Limb (tissue), 2 donors: ENCODE results near the gene CD9.
"Not testable (repeated sequence)": the region's sequence is repeated elsewhere in the genome, so short reads cannot be mapped to it uniquely, and the experiment has no call there.

Source experiments
- DNase-seq, 2 donors: peaks; one replicate each; pipeline ENCODE4 v3.0.0-alpha.2; 2016; ENCODE audit errors: extremely low spot score in 2 of 2

CD9 gene, protein sequence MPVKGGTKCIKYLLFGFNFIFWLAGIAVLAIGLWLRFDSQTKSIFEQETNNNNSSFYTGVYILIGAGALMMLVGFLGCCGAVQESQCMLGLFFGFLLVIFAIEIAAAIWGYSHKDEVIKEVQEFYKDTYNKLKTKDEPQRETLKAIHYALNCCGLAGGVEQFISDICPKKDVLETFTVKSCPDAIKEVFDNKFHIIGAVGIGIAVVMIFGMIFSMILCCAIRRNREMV

DNA sequence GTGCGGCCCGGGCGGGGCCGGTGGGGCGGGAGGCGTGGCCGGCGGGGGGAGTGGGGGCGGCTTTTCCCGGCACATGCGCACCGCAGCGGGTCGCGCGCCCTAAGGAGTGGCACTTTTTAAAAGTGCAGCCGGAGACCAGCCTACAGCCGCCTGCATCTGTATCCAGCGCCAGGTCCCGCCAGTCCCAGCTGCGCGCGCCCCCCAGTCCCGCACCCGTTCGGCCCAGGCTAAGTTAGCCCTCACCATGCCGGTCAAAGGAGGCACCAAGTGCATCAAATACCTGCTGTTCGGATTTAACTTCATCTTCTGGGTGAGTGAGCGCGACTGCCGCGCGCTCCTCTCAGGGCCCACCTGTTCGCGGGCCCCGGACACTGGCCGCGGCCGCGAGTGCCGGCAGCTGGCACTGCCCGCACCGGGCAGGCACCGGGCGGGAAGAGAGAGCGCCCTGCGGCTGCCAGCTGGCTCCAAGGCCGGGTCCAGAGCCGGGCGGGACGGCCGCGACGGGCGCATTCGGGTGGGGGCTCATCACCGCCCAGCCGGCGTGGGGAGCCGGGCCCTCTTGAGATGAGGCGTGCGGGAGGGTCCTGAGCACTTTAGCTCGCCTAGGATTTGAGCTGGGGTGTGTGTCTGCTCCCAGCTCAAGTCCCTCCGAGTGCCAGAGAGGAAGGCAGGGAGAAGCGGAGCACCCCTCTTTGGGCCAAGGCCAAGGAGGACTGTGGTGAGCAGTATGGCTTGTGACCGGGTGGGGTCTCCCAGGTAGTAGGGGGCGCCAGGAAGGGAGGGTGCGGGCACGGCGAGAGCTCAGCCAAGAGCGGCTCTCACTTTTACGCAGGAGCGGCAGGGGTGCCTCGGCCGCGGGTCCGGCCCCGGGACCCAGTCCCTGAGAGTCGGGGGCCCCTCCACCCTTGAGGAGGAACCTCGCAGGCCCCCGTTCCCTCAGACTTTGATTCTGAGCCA is at the start of gene CD9:
Gene CD9, plus strand, starts transcription at position 145 of the 957 bp plus-strand sequence. Its CDS starts 100 bp downstream, at position 245.
- DNase-seq: no peak

DNA sequence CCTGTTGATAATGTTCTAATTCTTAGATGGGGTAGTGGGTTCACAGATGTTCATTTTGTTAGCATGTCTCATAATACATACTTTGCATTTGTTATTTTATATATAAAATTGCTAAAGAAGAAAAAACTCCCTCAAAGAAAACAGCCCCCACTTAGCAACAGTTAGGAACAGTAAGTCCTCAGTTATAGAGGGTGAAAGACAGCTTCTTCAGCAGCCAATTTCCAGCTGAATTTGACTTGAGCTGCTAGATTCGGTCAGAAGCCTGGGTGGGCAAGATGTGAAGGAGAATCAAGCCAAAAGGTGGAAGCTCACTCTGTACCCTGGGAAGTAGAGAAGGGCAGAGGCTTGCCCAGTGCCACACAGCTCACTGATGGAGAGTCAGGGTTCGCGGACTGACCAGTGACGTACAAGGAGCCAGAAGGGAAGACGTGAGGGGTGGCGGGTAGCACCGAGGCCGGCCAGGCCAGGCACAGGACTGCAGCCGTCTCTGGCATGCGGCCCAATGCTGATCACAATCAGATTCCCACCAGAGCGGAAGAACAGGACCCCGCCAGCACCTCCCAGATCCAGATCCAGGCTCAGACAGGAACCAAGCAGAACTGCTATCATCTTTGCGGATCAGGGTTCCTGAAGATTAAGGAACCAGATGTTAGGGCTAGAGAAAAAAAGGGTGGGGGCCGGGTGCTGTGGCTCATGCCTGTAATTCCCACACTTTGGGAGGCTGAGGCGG is 45.3 kb upstream of the CD9 start:
- DNase-seq: no peak

DNA sequence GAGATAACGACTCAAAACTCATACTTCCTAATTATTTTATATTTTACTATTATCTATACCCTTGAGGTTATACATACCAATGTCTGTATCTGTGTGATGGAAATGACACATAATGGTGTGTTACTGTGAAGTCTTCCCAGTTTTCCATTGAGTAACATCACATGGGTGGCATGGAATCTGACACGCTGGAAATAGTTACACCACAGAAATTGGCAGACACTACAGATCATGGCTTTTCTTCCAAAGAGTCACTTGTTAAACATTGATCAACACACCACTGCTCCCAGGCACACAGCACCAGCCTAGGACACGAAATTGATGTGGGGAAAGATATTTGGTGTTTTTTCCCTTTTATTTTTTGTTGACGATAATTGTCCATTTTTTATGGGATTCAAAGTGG is 42.7 kb upstream of the CD9 start:
- DNase-seq: no peak

DNA sequence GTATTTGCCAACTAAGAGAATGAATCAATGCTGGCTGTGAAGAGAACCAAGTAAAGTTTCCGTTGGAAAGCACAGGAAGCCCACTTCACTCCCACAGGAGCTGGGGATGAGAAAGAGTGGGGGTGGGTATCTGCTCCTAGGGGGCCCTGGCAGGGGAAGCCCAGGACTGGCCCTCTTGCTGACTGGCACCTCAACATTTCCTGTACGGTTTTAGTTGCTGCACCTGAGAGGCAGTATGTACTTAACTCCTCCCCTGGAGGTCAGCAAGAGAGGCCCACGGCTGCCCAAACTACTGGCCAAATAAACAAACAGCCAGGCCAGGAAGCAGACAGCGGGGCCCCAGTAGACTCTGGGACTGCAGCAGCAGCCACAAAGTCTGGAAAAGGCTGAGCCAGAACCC is 41.9 kb upstream of the CD9 start:
- DNase-seq: no peak

GRCh38 chr12:6158749-6159148 is 41.5 kb upstream of the CD9 start:
- no peak for DNase-seq

GRCh38 chr12:6159166-6160011 is 40.8 kb upstream of the CD9 start:
- not testable (repeated sequence) for DNase-seq

- not testable (repeated sequence) for DNase-seq
These were observed 40.1 kb upstream of the CD9 start for GRCh38 chr12:6160049-6160649.

DNA sequence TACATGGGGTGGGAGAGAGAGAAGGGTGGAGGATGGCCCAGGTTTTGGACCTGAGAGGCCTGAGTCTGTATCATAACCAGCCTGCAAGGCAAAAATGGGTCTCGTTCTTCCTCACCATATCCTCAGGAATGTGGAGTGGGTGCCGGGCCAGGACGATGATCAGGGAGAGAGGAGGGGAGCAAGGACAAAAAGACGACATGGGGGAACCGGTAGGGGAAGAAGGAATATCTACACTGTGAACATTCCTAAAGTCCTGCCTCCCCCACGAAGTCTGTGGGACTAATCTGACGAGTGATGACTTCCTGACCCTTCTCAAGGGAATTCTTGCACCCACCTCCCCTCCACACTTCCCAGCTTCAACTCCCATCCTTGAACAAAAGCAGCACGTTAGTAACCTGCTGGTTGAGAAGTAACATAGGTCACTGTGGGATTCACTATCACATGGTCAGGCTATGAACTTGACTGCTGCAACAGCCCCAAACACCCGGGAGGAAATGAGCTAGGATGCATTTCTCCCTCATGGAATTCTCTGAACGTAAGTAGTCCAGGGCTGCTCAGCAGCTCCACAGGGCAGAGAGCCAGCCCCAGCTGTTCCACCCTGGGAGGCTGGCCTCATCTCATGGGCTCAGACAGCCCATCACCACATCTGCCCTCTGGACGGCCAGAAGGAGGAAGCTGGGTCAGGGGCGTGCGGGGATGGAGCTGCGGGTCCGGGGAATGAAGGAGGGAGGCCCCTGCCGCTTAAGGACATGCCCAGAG is 38.9 kb upstream of the CD9 start:
- DNase-seq: no peak

GRCh38 chr12:6163416-6164060 is 36.7 kb upstream of the CD9 start:
- no peak for DNase-seq

- DNase-seq: no peak
These were observed 34.8 kb upstream of the CD9 start for GRCh38 chr12:6165395-6165794.

DNA sequence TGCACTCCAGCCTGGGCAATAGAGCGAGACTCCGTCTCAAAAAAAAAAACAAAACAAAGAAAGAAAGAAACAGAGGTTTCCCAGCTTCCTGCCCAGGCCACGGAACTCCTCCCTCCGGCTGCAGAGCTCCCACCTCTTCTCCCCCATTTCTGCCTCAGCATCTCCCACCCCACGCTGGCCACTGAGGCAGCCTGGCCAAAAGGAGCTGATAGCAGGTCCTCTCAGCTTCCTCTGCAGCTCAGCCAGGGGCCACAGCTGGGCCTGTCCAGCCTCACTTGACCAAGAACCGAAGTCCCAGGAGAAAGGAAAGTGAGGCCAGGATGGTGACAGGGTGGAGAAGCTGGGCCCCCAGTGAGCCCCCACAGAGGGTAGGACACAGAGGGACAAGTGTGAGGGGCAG is 33.4 kb upstream of the CD9 start:
- DNase-seq: no peak

DNA sequence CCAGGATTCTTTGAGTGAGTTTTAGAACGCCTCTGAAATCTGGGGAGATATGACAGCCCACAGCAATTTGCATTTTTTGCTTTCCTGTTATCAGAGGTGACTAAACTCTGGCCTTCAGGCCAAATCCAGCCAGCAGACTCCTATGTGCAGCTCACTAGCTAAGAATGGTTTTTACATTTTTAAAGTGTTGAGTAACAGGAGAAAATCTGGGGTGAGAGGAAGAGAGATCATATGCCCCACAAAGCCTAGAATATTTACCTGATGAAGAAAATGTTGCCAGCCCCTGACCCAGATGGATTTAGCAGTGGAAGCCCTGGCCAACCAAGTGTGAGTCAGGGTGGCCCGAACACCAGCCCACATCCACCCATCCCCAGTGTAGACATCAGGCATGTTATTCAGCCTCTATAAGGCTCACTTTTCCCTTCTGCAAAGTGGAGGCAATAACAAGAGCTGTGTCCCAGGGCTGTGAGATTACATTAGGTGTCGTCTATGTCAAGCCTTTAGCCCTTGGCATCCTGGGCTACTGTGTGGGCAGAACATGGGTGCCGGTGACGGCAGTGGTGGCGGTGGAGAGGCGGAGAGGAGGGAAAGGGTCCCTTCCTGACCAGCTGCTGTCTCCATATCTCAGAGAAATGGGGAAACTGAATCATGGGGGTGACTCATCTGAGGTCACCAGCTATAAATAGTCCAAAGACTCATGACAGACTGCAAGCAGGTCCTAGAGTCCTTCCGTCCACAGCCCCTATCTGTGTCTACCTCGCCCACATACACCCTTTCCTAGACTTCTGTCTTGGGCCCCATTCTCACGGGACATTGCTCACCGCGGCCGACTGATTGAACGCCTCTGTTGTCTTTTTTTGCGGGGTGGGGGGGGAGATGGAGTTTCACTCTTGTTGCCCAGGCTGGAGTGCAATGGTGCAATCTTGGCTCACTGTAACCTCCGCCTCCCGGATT is 32.6 kb upstream of the CD9 start:
- no peak for DNase-seq

- no peak for DNase-seq
These were observed 28.7 kb upstream of the CD9 start for GRCh38 chr12:6171409-6172015.

DNA sequence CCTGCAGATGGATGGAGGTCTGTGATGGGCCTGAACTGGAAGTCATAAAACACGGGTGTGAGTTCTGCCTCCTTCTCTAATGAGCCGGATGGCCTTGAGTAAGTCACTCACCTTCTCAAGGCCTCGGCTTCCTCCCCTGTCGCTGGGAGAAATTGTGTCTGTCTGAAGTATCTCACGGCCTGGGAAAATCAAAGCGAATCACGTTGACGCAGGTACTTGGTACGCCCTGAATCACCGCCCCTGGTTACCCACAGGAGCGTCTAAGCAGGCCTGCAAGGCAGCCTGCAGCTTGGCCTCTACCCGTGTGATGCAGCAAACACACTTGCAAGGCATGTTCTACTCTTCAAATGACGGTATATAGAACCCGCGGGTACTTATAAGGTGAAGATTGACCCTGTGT is 28.1 kb upstream of the CD9 start:
- DNase-seq: no peak

DNA sequence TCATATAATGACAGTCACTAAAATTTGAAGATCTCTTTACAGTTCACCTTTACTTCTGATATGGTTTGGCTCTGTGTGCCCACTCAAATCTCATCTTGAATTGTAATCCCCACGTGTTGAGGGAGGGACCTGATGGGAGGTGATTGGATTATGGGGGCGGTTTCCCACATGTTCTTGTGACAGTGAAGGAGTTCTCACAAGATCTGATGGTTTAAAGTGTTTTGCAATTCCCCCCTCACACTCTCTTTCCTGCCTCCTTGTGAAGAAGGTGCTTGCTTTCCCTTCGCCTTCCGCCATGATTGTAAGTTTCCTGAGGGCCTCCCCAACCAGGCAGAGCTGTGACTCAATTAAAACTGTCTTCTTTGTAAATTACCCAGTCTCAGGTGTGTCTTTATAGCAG is 27.3 kb upstream of the CD9 start:
- DNase-seq: no peak

DNA sequence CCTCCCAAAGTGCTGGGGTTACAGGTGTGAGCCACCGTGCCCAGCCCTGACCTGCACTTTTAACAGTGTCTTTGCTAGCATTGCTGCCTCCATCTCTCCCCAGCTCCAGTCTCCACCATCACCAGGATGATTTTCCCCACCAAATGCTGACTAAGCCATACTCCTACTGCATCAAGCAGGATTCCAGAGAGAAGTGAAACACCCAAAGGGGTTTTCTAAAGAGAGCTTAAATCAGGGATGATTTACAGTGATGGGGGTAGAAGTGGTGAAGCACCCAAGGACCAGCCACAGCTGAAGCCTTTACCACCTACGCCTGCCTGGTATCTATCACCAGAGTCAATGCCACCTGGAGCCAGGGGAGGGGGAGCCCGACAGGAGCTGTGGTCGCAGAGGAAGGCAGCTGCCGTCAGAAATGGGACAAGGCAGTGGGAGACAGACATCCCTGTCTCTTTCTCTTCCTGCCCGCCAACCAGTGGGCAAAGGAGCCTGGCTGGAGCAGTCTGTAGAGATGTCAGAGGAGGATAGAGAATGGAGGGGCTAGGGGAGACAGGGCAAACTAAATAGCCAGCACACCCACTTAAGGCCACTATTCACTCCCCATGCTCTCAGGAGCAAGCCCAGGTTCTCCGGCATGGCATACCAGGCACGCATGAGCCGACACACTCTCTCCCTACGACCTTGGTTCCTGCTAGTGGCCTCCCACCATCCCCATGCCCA is 22.4 kb upstream of the CD9 start:
- DNase-seq: no peak
